MM.1S (cell line): Measurements from ENCODE around the gene SYNDIG1.

ENCODE experiments used
- DNase-seq: peaks from one replicate; pipeline ENCODE4 v3.0.0-alpha.2; 2015
- H2AFZ ChIP-seq: fragments of 300-600 bp; sonication (generic); 2 replicates; pipeline ENCODE4 v1.6.0; 2016; ENCODE audit warnings: antibody characterized with exemption, low read length
- H3F3A ChIP-seq: fragments of 300-600 bp; sonication (generic); 2 replicates; pipeline ENCODE4 v1.6.1; 2016; ENCODE audit warnings: mild to moderate bottlenecking, antibody characterized with exemption, low read length, moderate library complexity, mixed read lengths; ENCODE audit not compliant: insufficient read depth
- H3K27ac ChIP-seq: fragments of 300-600 bp; sonication (generic); 2 replicates; pipeline ENCODE4 v1.5.1; 2016; ENCODE audit warnings: mild to moderate bottlenecking, low read length
- H3K27me3 ChIP-seq: fragments of 300-600 bp; sonication (generic); replicated peaks from 2 replicates; pipeline ENCODE4 v1.6.0; 2016; ENCODE audit warnings: low read length; ENCODE audit not compliant: insufficient read depth
- H3K36me3 ChIP-seq: fragments of 300-600 bp; sonication (generic); replicated peaks from 2 replicates; pipeline ENCODE4 v1.6.1; 2016; ENCODE audit warnings: mild to moderate bottlenecking, low read length, mixed read lengths; ENCODE audit not compliant: insufficient read depth
- H3K4me1 ChIP-seq: fragments of 300-600 bp; sonication (generic); 2 replicates; pipeline ENCODE4 v1.6.1; 2016; ENCODE audit warnings: low read length, mixed read lengths
- H3K4me2 ChIP-seq: fragments of 300-600 bp; sonication (generic); 2 replicates; pipeline ENCODE4 v1.6.0; 2016; ENCODE audit warnings: low read depth, low read length
- H3K4me3 ChIP-seq: fragments of 300-600 bp; sonication (generic); 2 replicates; pipeline ENCODE4 v1.5.1; 2016; ENCODE audit warnings: low read length, mixed read lengths
- H3K79me2 ChIP-seq: fragments of 300-600 bp; sonication (generic); 2 replicates; pipeline ENCODE4 v1.6.1; 2016; ENCODE audit warnings: mixed run types, low read length, mixed read lengths
- H3K9ac ChIP-seq: fragments of 300-600 bp; sonication (generic); 2 replicates; pipeline ENCODE4 v1.6.1; 2016; ENCODE audit warnings: low read length, mixed read lengths
- H3K9me2 ChIP-seq: fragments of 300-600 bp; sonication (generic); replicated peaks from 2 replicates; pipeline ENCODE4 v1.6.1; 2016; ENCODE audit warnings: mild to moderate bottlenecking, low read length, mixed read lengths; ENCODE audit not compliant: insufficient read depth
- H3K9me3 ChIP-seq: fragments of 300-600 bp; sonication (generic); replicated peaks from 2 replicates; pipeline ENCODE4 v1.6.1; 2016; ENCODE audit warnings: mild to moderate bottlenecking, low read length, mixed read lengths; ENCODE audit not compliant: insufficient read depth
- H4K20me1 ChIP-seq: fragments of 300-600 bp; sonication (generic); 2 replicates; pipeline ENCODE4 v1.6.1; 2016; ENCODE audit warnings: mild to moderate bottlenecking, low read length, moderate library complexity, mixed read lengths; ENCODE audit not compliant: insufficient read depth
- CTCF ChIP-seq: fragments of 300-600 bp; sonication (generic); IDR thresholded peaks from 2 replicates; pipeline ENCODE4 v1.5.1; 2016; ENCODE audit warnings: antibody characterized with exemption, low read length, mixed read lengths
- EZH2 ChIP-seq: fragments of 300-600 bp; sonication (generic); optimal IDR thresholded peaks from 2 replicates; pipeline ENCODE3; 2017; ENCODE audit warnings: low read depth, mild to moderate bottlenecking, antibody characterized with exemption, low read length, mixed read lengths
- EZH2phosphoT487 ChIP-seq: fragments of 300-600 bp; sonication (generic); IDR thresholded peaks from 2 replicates; pipeline ENCODE4 v1.6.1; 2018; ENCODE audit warnings: antibody characterized with exemption, low read length

The SYNDIG1 gene

GRCh38 chr20:24465159-24465558, 4.3 kb upstream of the SYNDIG1 start:
- DNase-seq = no peak
- Histone ChIP-seq H3K27ac (no peak overlapping the region), H3K9ac (no peak overlapping the region), H3K27me3 (no peaks in the 10 kb centered on the region), H3K79me2 (peaks cover 3% of the 10 kb centered on the region), H4K20me1 (no peaks in the 10 kb centered on the region), H3K4me1 (peaks cover 44% of the 10 kb centered on the region), H3K36me3 (no peaks in the 10 kb centered on the region), H3K9me3 (no peaks in the 10 kb centered on the region), H3K4me3 (no peak overlapping the region), H2AFZ (no peak overlapping the region), H3F3A (peaks cover 37% of the 10 kb centered on the region), H3K4me2 (no peak overlapping the region), H3K9me2 (no peaks in the 10 kb centered on the region)
- no peak for TF ChIP-seq EZH2
- no peak for TF ChIP-seq EZH2phosphoT487
- TF ChIP-seq CTCF = no peak

- no peak overlapping the region for H3K4me2 ChIP-seq
- no peaks in the 10 kb centered on the region for H4K20me1 ChIP-seq
- no peaks in the 10 kb centered on the region for H3K9me2 ChIP-seq
- H3K27ac ChIP-seq = no peak overlapping the region
- peaks cover 42% of the 10 kb centered on the region for H3K4me1 ChIP-seq
- peaks cover 9% of the 10 kb centered on the region for H3K79me2 ChIP-seq
- H3K36me3 ChIP-seq = no peaks in the 10 kb centered on the region
- H2AFZ ChIP-seq = no peak overlapping the region
- H3F3A ChIP-seq = peaks cover 37% of the 10 kb centered on the region
- DNase-seq = no peak
- H3K27me3 ChIP-seq = no peaks in the 10 kb centered on the region
- H3K9me3 ChIP-seq = no peaks in the 10 kb centered on the region
- no peak overlapping the region for H3K9ac ChIP-seq
- H3K4me3 ChIP-seq = no peak overlapping the region
- TF ChIP-seq EZH2phosphoT487 (no peak), CTCF (no peak)
Measured at GRCh38 chr20:24465730-24466129, 3.7 kb upstream of the SYNDIG1 start.

GRCh38 chr20:24468401-24469115, 871 bp upstream of the SYNDIG1 start:
- Histone ChIP-seq H3K4me2 (0 out of 2 replicates have a peak overlapping the region, but pooled peaks have one; percentile 48), H3K27me3 (no peaks in the 10 kb centered on the region), H4K20me1 (no peaks in the 10 kb centered on the region), H3F3A (peaks cover 11% of the 10 kb centered on the region; the same call in 1 of the 2 replicates), H3K9me2 (no peaks in the 10 kb centered on the region), H3K27ac (no peak overlapping the region), H3K4me3 (0 out of 2 replicates have a peak overlapping the region, but pooled peaks have one; percentile 23), H2AFZ (no peak overlapping the region), H3K9ac (no peak overlapping the region), H3K9me3 (no peaks in the 10 kb centered on the region), H3K79me2 (peaks cover 37% of the 10 kb centered on the region), H3K36me3 (no peaks in the 10 kb centered on the region), H3K4me1 (peaks cover 36% of the 10 kb centered on the region)
- no peak for TF ChIP-seq EZH2
- DNase-seq = no peak
